ENCODE measurements around the gene EFCAB11. TPM values are rescaled to one million over a fixed set of nuclear protein-coding genes. Genes with fewer than 3 reads are reported as not detected.

The EFCAB11 gene
- total and polyA plus RNA-seq, 2 donors (not counting 1 experiment from before 2014, with no cell fraction given), result 4.2 to 13.8 TPM

GRCh38 chr14:89978656-89979055, 24.1 kb upstream of the EFCAB11 start:
- no peaks in the 10 kb centered on the region for H3K4me1 Mint-ChIP-seq
- no peak overlapping the region for H3K4me3 Mint-ChIP-seq
- ChIA-PET CTCF (interaction anchor here (0.7 kb wide), 1 partner anchor 38 kb away, joined by 4 read pairs; no protein-coding TSS in a partner anchor), POLR2A (no interaction called here)
- Histone ChIP-seq H3K27me3 (replicated peaks in 1 of 4; ENCODE audit: control extremely low read depth in 1 of 4, control insufficient read depth in 3 of 4, insufficient read depth in 4 of 4, low read length in 3 of 4) (no peaks in the 10 kb centered on the region), H3K4me2 (replicated peaks; ENCODE audit: low read depth, low read length, poor library complexity, severe bottlenecking) (no peak overlapping the region), H3K9ac (ENCODE audit: low read length) (no peak overlapping the region), H2AFZ (ENCODE audit: insufficient read depth, low read depth, low read length, poor library complexity, severe bottlenecking) (no peak overlapping the region), H3K9me3 (ENCODE audit: control extremely low read depth in 1 of 3, control insufficient read depth in 2 of 3, insufficient read depth in 1 of 3, low read length in 2 of 3) (no peaks in the 10 kb centered on the region), H4K20me1 (ENCODE audit: control insufficient read depth, insufficient read depth, low read length, poor library complexity, severe bottlenecking) (no peaks in the 10 kb centered on the region), H3K4me1 (ENCODE audit: control insufficient read depth in 2 of 2, insufficient read depth in 2 of 2, low read length in 2 of 2) (no peaks in the 10 kb centered on the region), H3K27ac (ENCODE audit: low read length in 2 of 2) (no peak overlapping the region), H3K36me3 (replicated peaks in 1 of 2; ENCODE audit: control extremely low read depth in 1 of 2, control insufficient read depth in 1 of 2, extremely low read depth in 1 of 2, insufficient read depth in 2 of 2, low read length in 1 of 2) (peaks cover 11 to 58% of the 10 kb centered on the region in 2 experiments), H3K4me3 (ENCODE audit: control extremely low read depth in 1 of 5, extremely low read depth in 1 of 5, insufficient read depth in 1 of 5, low read depth in 2 of 5, low read length in 4 of 5) (no peak overlapping the region), H3K79me2 (ENCODE audit: control insufficient read depth, insufficient read depth, low read length) (no peaks in the 10 kb centered on the region)
- no CpG with 5 or more reads among the region's 4 CpGs for WGBS (ENCODE audit: insufficient coverage)
- DNase-seq (no peak), ATAC-seq (ENCODE audit: low read depth) (no peak)
- intact Hi-C loops (cut with micrococcal nuclease), result loop anchor here (10.0 kb wide), 1 partner anchor 716 kb away; no protein-coding TSS in a partner anchor
- H3K27me3 Mint-ChIP-seq, result no peaks in the 10 kb centered on the region
- no peaks in the 10 kb centered on the region for H3K9me3 Mint-ChIP-seq (ENCODE audit: insufficient read depth)
- TF ChIP-seq CTCF (IDR thresholded peaks at IDR 0.05) (no peak), EZH2 (IDR thresholded peaks at IDR 0.05; ENCODE audit: borderline replicate concordance, insufficient read depth, low read depth, low read length, poor library complexity, severe bottlenecking) (no peak)
- no peak overlapping the region for H3K27ac Mint-ChIP-seq

GRCh38 chr14:89977668-89978067, 23.1 kb upstream of the EFCAB11 start:
- DNase-seq (no peak), ATAC-seq (ENCODE audit: low read depth) (no peak)
- POLR2A ChIA-PET, result no interaction called here
- Histone ChIP-seq H3K9ac (ENCODE audit: low read length) (no peak overlapping the region), H4K20me1 (ENCODE audit: control insufficient read depth, insufficient read depth, low read length, poor library complexity, severe bottlenecking) (no peaks in the 10 kb centered on the region), H2AFZ (ENCODE audit: insufficient read depth, low read depth, low read length, poor library complexity, severe bottlenecking) (no peak overlapping the region), H3K27ac (ENCODE audit: low read length in 2 of 2) (no peak overlapping the region), H3K36me3 (replicated peaks in 1 of 2; ENCODE audit: control extremely low read depth in 1 of 2, control insufficient read depth in 1 of 2, extremely low read depth in 1 of 2, insufficient read depth in 2 of 2, low read length in 1 of 2) (peaks cover 14 to 53% of the 10 kb centered on the region in 2 experiments), H3K9me3 (ENCODE audit: control extremely low read depth in 1 of 3, control insufficient read depth in 2 of 3, insufficient read depth in 1 of 3, low read length in 2 of 3) (no peaks in the 10 kb centered on the region), H3K4me3 (ENCODE audit: control extremely low read depth in 1 of 5, extremely low read depth in 1 of 5, insufficient read depth in 1 of 5, low read depth in 2 of 5, low read length in 4 of 5) (no peak overlapping the region), H3K4me1 (ENCODE audit: control insufficient read depth in 2 of 2, insufficient read depth in 2 of 2, low read length in 2 of 2) (no peaks in the 10 kb centered on the region), H3K79me2 (ENCODE audit: control insufficient read depth, insufficient read depth, low read length) (no peaks in the 10 kb centered on the region), H3K27me3 (replicated peaks in 1 of 4; ENCODE audit: control extremely low read depth in 1 of 4, control insufficient read depth in 3 of 4, insufficient read depth in 4 of 4, low read length in 3 of 4) (no peaks in the 10 kb centered on the region), H3K4me2 (replicated peaks; ENCODE audit: low read depth, low read length, poor library complexity, severe bottlenecking) (no peak overlapping the region)
- H3K4me1 Mint-ChIP-seq, result no peaks in the 10 kb centered on the region
- intact Hi-C loops (cut with micrococcal nuclease), result loop anchor here (10.0 kb wide), 1 partner anchor 717 kb away; no protein-coding TSS in a partner anchor
- TF ChIP-seq EZH2 (IDR thresholded peaks at IDR 0.05; ENCODE audit: borderline replicate concordance, insufficient read depth, low read depth, low read length, poor library complexity, severe bottlenecking) (no peak), CTCF (IDR thresholded peaks at IDR 0.05) (no peak)
- H3K4me3 Mint-ChIP-seq, result no peak overlapping the region
- H3K27ac Mint-ChIP-seq, result no peak overlapping the region
- CTCF ChIA-PET, result interaction anchor here (1.8 kb wide), 1 partner anchor 21 kb away, joined by 4 read pairs; the partner anchor contains the start of gene TDP1
- H3K27me3 Mint-ChIP-seq, result no peaks in the 10 kb centered on the region
- H3K9me3 Mint-ChIP-seq (ENCODE audit: insufficient read depth), result no peaks in the 10 kb centered on the region
- WGBS (ENCODE audit: insufficient coverage), result 100% methylated on average over 3 of the region's 4 CpGs

Measured in B cell (primary cell).